Measurements from ENCODE around the gene ITFG1. TPM values are rescaled to one million over a fixed set of nuclear protein-coding genes. Genes with fewer than 3 reads are reported as not detected.

Gene ITFG1
- total and polyA plus RNA-seq, 2 of the 8 experiments (the other 6 are each of a cell fraction or from before 2014, with no cell fraction given), result 13.8 to 22.2 TPM

- Histone ChIP-seq H3K9ac (replicated peaks in 1 of 4; ENCODE audit: extremely low read depth in 1 of 4, low read depth in 3 of 4, low read length in 3 of 4) (no peak overlapping the region), H2BK12ac (ENCODE audit: low read depth, low read length) (no peak overlapping the region), H4K20me1 (replicated peaks in 1 of 2; ENCODE audit: control insufficient read depth in 1 of 2, insufficient read depth in 2 of 2, low read length in 2 of 2) (no peaks in the 10 kb centered on the region), H2AK5ac (ENCODE audit: low read depth, low read length) (no peak overlapping the region), H4K5ac (ENCODE audit: insufficient read length, low read depth, low read length) (no peak overlapping the region), H3K23me2 (ENCODE audit: low read depth, low read length) (no peaks in the 10 kb centered on the region; the same call in 1 of the 2 replicates), H3K36me3 (ENCODE audit: control insufficient read depth in 2 of 4, insufficient read depth in 4 of 4, low read length in 3 of 4) (peaks cover 0 to 2% (median 0%) of the 10 kb centered on the region in 4 experiments; a peak in 2 of 8 replicates), H2BK120ac (replicated peaks; ENCODE audit: low read depth, low read length) (no peak overlapping the region), H3K23ac (ENCODE audit: insufficient read length) (no peak overlapping the region), H3K27ac (ENCODE audit: low read depth, low read length) (no peak overlapping the region), H2BK15ac (ENCODE audit: low read length) (no peak overlapping the region), H3K14ac (ENCODE audit: insufficient read length) (no peak overlapping the region), H3K56ac (replicated peaks; ENCODE audit: insufficient read length, low read depth, low read length) (no peak overlapping the region), H4K91ac (replicated peaks; ENCODE audit: insufficient read length, low read length) (no peak overlapping the region), H4K8ac (ENCODE audit: extremely low read depth, insufficient read depth, low read length) (no peak overlapping the region), H3K79me1 (ENCODE audit: low read depth, low read length) (no peaks in the 10 kb centered on the region), H3K9me3 (ENCODE audit: insufficient read depth in 2 of 2, low read depth in 1 of 2, low read length in 1 of 2) (peaks cover 11 to 12% of the 10 kb centered on the region in 2 experiments; a peak in 3 of 4 replicates), H3K4me1 (replicated peaks in 1 of 4; ENCODE audit: control insufficient read depth in 3 of 4, insufficient read depth in 4 of 4, low read length in 3 of 4) (no peaks in the 10 kb centered on the region), H3K4me3 (ENCODE audit: extremely low read depth in 1 of 4, insufficient read depth in 2 of 4, low read depth in 3 of 4, low read length in 4 of 4) (no peak overlapping the region), H3K4me2 (ENCODE audit: insufficient read depth in 1 of 2, low read depth in 2 of 2, low read length in 2 of 2) (no peak overlapping the region), H3K18ac (ENCODE audit: extremely low read depth, low read length) (no peak overlapping the region), H2AFZ (ENCODE audit: low read length) (no peak overlapping the region), H3K79me2 (ENCODE audit: control insufficient read depth in 1 of 2, insufficient read depth in 2 of 2, low read length in 2 of 2) (no peaks in the 10 kb centered on the region), H2BK20ac (ENCODE audit: low read length) (no peak overlapping the region), H3K4ac (replicated peaks; ENCODE audit: insufficient read length, low read depth, low read length) (no peak overlapping the region), H3K27me3 (replicated peaks in 1 of 4; ENCODE audit: control insufficient read depth in 3 of 4, extremely low read depth in 1 of 4, insufficient read depth in 3 of 4, low read length in 3 of 4) (no peaks in the 10 kb centered on the region), H2BK5ac (ENCODE audit: low read depth, low read length) (no peak overlapping the region)
- ChIA-PET POLR2A (ENCODE audit: partially characterized antibody) (no interaction called here), CTCF (ENCODE audit: partially characterized antibody) (interaction anchor here (0.8 to 2.0 kb wide), 2 partner anchors 13 to 15 kb away, joined by 3 to 7 read pairs; partner anchors contain the start of gene NETO2)
- TF ChIP-seq RNF2 (IDR thresholded peaks at IDR 0.05; ENCODE audit: borderline replicate concordance, low read depth, low read length, missing control alignments, poor library complexity, severe bottlenecking) (no peak), RFX5 (IDR thresholded peaks at IDR 0.05; ENCODE audit: borderline replicate concordance, low read depth, low read length) (no peak), POU5F1 (IDR thresholded peaks at IDR 0.05; ENCODE audit: low read depth, low read length) (no peak), KDM4A (IDR thresholded peaks at IDR 0.05; ENCODE audit: low read depth, low read length, severe bottlenecking) (no peak), SP4 (IDR thresholded peaks at IDR 0.05; ENCODE audit: low read length) (no peak), ATF3 (IDR thresholded peaks at IDR 0.05; ENCODE audit: insufficient read depth, low read depth, low read length) (no peak)
- DNase-seq (ENCODE audit: low read depth in 1 of 2, low spot score in 2 of 2), result no peak
- WGBS, 2 experiments (ENCODE audit: extremely low coverage in 1 of 2, insufficient coverage in 1 of 2, insufficient read length in 1 of 2, insufficient replicate concordance in 2 of 2, low coverage in 1 of 2, low lambda C conversion rate in 2 of 2, missing lambda C conversion rate in 1 of 2), result 96% methylated on average over 3 of the region's 3 CpGs; no CpG with 5 or more reads in 1 of the 2 experiments
- FAIRE-seq, result no peak
Observed at GRCh38 chr16:47156680-47157215, 304.1 kb downstream of the ITFG1 start.

Data from H1 (cell line).